Activated effector memory CD4-positive, alpha-beta T cell treated with Interleukin-2 at 50 U/mL for 16 hours (primary cell): ENCODE results near the gene ABCB4.

Experiments
- DNase-seq: peaks from one replicate; pipeline ENCODE4 v3.0.0-alpha.2; 2020

Gene ABCB4

GRCh38 chr7:87416682-87417587 is 58.5 kb downstream of the ABCB4 start:
- peak; percentile 25 for DNase-seq

DNA sequence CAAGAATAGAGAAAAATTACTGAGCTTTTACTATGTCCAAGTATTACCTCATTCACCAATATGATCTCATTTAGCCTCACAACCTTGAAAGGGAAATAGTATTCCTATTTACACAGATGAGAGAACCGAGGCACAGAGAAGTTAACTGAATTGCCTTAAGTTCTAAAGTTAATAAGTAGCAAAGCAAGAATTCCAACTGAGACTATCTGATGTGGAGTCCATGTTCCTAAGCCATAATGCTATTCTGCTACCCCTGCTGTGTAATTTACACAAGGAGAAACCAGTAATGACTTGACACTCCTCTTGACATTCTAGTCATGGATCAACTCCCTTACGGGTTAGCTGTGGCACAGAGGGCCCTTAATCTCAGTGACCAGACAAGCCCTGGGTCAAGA is 60.7 kb downstream of the ABCB4 start:
- no peak for DNase-seq

GRCh38 chr7:87413951-87414793 is 61.3 kb downstream of the ABCB4 start:
- no peak for DNase-seq

GRCh38 chr7:87413029-87413428 is 62.5 kb downstream of the ABCB4 start:
- DNase-seq = no peak

- no peak for DNase-seq
Observed at GRCh38 chr7:87411186-87411585, 64.3 kb downstream of the ABCB4 start.

GRCh38 chr7:87404674-87405073 is 70.8 kb downstream of the ABCB4 start:
- no peak for DNase-seq

DNA sequence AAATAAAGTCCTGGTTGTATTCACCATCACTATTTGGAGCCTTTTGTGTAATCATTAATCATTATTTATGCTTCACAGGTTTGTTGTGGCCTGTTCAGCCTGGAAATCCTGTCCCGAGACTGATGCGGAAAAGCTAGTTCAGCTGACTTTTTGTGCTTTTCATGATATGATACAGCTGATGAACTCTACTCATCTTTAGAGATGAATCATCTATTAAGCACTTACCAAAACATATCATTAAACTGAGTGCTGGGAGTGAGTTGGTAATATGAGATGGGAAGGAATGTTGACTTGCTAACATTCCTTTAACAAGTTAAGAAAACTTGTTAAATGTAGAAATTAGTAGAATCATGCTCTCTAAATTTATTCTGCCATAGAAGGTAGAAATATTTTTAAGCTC is 77.0 kb downstream of the ABCB4 start:
- no peak for DNase-seq

GRCh38 chr7:87395442-87396020 is 79.9 kb downstream of the ABCB4 start:
- DNase-seq = no peak

DNA sequence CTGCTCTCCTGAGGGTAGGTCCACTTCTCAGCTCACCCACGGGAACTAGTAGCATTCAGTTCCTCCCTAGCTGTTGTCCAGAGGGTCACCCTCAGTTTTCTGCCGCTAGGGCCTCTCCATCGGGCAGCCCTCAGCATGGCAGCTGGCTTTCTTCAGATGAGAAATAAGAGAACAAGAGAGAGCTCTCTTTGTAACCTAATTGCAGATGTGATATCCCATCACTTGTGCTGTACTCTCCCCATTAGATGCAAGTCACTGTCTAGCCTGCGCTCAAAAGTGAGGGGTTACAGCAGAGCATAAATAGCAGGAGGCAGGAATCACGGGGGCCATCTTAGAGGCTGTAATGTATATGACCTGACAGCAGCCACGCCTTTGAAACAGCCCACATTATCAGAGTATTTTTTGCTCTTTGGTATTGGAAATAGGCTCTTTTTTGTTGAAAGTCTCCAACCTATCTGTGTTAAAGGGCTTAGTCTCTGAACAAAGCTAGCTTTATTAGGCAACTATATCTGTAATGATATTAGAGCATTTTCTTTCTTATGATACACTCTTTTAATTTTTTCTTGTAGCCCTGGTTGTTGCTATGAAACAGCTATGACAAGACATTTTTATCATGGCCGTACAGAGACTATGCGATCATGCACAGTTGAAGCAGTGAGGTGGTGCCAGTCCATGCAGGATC is 84.3 kb downstream of the ABCB4 start:
- no peak for DNase-seq

GRCh38 chr7:87380905-87381304 is 94.6 kb downstream of the ABCB4 start:
- DNase-seq = no peak

DNA sequence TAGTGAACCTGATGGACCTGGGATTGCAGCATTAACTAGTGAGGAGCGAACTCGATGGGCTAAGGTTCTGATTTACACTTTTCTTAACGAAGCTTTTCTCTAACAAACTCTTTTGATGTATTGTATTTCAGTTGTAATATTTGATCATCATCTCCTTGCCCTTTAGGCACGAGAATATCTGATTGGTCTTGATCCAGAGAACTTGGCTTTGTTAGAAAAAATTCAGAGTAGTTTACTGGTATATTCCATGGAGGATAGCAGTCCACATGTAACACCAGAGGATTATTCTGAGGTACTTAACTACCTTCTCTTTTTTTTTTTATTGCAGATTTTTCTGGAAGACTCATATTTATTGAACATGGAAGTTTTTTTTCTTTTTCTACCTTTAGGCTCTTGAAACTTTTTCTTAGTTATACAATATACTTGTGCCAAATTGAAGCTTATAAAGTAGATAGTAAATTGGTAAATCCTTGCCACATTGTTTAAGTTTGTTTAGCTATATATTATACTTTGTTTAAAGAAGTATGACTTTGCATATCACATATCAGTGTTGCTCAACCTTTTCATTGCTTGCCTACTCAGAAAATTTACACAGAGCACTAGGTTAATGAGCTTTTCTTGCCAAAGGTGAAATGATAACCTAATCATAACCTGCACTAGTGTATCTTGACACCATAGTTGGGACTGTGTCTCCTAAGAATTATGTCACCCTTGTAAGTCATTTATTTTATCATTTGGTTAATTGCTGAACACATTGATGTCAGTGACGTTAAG is 99.6 kb downstream of the ABCB4 start:
- no peak for DNase-seq

GRCh38 chr7:87370660-87371180 is 104.8 kb downstream of the ABCB4 start:
- no peak for DNase-seq

DNA sequence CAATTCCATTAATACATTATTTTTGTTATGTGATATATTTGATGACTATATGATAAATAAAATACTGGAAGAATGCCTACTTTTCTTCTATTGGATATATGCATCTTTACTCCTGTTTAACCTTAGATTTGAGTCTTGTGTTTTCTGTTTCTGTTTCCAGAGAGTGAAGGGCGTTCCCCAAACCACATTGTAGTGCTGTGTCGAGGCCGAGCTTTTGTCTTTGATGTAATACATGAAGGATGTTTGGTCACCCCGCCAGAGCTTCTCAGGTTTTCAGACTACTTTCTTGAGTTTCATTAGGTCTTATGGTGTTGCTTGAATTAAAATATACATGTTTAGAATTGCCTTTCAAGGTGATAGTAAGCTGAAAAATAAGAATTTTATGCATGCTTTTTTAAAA is 106.3 kb downstream of the ABCB4 start:
- DNase-seq = peak; percentile 20

DNA sequence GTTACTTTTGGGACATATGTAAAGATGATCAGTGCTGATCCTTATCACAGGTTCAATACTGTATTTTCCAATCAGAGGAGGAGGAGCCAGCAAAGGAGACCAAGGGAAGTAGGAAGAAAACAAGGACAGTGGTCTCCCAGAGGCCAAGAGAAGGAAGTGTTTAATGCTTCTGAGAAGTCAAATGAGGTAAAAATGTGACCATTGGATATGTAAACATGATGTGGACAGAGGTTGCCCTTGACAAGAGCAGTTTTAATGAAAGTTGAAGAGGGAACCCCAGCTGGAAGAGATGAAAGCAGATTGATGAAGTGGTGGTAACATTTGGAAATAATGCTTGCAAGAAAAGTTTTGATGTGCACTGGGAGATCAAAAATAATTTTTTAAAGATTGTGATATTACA is 111.2 kb downstream of the ABCB4 start:
- DNase-seq = no peak

DNA sequence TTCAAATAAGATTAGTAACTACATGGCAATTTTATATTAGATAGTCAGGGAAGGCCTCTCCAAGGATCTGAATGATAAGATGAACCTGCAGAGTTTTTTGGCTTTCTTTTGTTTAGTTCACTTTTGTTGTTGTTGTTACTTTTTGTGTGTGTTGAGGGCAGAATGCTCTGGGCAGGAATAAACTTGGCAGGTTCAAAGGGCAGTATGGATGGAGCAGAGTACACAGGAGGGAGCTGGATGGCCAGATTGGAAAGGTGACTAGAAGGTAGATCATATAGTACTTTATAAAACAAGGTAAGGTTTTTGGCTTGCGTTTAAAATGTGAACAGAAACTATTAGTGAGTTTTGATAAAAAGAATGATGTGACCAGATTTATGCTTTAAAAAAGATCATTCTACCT is 112.1 kb downstream of the ABCB4 start:
- DNase-seq = no peak

- DNase-seq = no peak
Observed at GRCh38 chr7:87361320-87361719, 114.2 kb downstream of the ABCB4 start.

- DNase-seq = no peak
Observed at GRCh38 chr7:87359366-87359765, 116.1 kb downstream of the ABCB4 start.

DNA sequence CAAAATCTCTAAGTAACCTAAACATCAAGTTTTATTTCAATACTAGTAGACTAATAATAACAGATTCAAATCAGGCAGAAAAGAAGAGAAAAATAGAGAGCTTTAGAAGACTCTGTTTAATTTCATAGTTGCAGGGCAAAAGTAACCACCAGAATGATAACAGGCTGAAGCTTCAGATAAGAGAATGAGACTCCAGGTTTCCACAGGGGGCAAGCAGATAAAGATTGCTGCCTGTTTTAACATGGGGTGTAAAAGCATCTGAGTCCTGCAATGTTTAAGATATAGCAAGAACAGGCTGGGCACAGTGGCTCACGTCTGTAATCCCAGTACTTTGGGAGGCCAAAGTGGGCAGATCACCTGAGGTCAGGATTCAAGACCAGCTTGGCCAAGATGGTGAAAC is 119.0 kb downstream of the ABCB4 start:
- DNase-seq = no peak

DNA sequence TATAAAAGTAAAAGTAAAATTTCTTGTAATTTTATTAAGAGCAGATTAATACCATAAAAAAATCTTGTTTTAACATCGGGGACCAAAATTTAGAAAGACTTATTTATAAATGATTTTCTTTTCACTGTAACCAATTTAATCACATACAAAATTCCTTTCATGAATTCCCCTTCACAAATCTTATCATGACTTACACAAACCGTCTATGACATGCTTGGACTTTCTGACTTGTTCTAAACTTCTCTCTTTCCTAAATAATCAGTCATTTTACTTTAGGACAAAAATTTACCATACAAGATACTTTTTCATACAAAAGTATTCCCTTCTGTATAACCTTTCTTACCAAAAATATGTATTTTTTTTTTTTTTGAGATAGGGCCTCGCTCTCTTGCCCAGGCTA is 120.7 kb downstream of the ABCB4 start:
- DNase-seq = no peak
